ENCODE measurements around the gene SLC35F6. TPM values are rescaled to one million over a fixed set of nuclear protein-coding genes. Genes with fewer than 3 reads are reported as not detected.

The SLC35F6 gene
- total and polyA plus RNA-seq, 2 donors (not counting 1 experiment from before 2014, with no cell fraction given), result 35.2 to 61.4 TPM

DNA sequence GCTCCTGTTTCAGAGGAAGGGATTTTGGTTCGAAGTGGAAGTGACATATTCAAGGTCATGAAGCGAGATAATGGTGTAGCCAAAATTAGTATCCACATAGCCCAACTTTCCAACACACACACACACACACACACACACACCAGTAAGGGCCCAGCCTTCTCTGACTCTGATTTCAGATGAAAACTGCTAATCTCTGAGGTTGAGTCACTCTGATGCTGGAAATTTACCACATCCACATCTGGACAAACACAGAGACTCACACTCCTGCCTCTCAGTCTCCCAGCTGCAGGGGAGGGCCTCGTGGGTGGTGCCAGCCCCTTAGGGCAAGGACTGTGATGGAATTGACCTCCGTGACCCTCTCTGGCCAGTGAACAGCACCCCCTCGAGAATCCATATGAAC is 29.0 kb upstream of the SLC35F6 start:
- peak; percentile 94 to 96 for DNase-seq (ENCODE audit: low read depth in 2 of 2)

DNA sequence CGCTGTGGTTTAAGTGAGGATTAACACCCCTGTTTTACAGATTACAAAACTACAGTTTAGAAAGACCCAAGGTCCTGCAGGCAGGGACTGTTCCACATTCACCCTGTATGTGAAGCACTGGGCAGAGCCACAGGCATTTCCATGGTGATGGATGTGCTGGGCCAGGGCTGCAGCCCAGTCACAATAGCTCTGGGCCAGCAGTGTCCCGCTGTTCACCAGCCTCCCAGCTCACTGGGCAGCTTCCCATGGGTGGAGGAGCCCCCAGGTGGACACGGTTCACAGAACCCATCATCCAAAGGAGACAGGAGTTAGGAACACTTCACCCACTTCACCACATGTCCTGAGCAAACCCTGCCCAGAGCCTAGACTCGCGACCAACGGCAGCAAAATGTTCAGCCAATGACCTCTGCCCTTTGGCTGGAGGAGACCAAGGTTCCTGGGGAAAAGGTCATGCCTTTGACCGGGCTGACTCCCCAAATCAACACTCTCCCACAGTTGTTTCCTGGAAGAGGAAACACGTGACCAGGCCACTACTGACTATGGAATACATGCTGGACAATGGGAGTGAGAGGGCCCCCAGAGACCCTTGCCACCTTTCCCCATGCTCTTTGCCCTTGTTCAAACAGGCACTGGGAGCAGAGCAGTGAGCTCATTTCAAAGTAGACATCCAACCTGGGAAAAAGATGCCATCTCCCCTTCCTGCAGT is 28.0 kb upstream of the SLC35F6 start:
- H3K36me3 ChIP-seq (ENCODE audit: control insufficient read depth, insufficient read depth, low read length), result no peaks in the 10 kb centered on the region
- no peak overlapping the region for H2AFZ ChIP-seq (ENCODE audit: low read length)
- peaks cover 3% of the 10 kb centered on the region for H3K27me3 ChIP-seq (ENCODE audit: control insufficient read depth, insufficient read depth, low read length)
- no peak overlapping the region for H3K4me3 ChIP-seq (replicated peaks in 1 of 4; ENCODE audit: control extremely low read depth in 1 of 4, insufficient read depth in 1 of 4, low read depth in 3 of 4, low read length in 4 of 4)
- no peak overlapping the region for H3K9ac ChIP-seq (ENCODE audit: insufficient read depth, low read length)
- TF ChIP-seq EZH2 (IDR thresholded peaks at IDR 0.05; ENCODE audit: low read length, missing control alignments), result no peak
- TF ChIP-seq, protein P1, sequence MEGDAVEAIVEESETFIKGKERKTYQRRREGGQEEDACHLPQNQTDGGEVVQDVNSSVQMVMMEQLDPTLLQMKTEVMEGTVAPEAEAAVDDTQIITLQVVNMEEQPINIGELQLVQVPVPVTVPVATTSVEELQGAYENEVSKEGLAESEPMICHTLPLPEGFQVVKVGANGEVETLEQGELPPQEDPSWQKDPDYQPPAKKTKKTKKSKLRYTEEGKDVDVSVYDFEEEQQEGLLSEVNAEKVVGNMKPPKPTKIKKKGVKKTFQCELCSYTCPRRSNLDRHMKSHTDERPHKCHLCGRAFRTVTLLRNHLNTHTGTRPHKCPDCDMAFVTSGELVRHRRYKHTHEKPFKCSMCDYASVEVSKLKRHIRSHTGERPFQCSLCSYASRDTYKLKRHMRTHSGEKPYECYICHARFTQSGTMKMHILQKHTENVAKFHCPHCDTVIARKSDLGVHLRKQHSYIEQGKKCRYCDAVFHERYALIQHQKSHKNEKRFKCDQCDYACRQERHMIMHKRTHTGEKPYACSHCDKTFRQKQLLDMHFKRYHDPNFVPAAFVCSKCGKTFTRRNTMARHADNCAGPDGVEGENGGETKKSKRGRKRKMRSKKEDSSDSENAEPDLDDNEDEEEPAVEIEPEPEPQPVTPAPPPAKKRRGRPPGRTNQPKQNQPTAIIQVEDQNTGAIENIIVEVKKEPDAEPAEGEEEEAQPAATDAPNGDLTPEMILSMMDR (conservative IDR thresholded peaks at IDR 0.05 in 1 of 2, IDR thresholded peaks at IDR 0.05 in 1 of 2; ENCODE audit: low read depth in 1 of 2, low read length in 2 of 2), result no peak
- H3K9me3 ChIP-seq (ENCODE audit: control insufficient read depth, insufficient read depth, low read depth, low read length), result no peaks in the 10 kb centered on the region
- no peak overlapping the region for H3K4me2 ChIP-seq (ENCODE audit: extremely low read depth, insufficient read depth, low read length)
- H4K20me1 ChIP-seq (ENCODE audit: control insufficient read depth, extremely low read depth, insufficient read depth, low read length), result no peaks in the 10 kb centered on the region
- no peaks in the 10 kb centered on the region for H3K79me2 ChIP-seq (ENCODE audit: control insufficient read depth, insufficient read depth, low read length)
- DNase-seq (ENCODE audit: low read depth in 2 of 2), result no peak
- H3K4me1 ChIP-seq (ENCODE audit: control insufficient read depth, extremely low read depth, insufficient read depth, low read length), result peaks cover 6% of the 10 kb centered on the region
- H3K27ac ChIP-seq (ENCODE audit: insufficient read depth, low read length), result no peak overlapping the region

More for the DNA sequence above, 29.0 kb upstream of the SLC35F6 start:
- no peak for TF ChIP-seq EZH2 (IDR thresholded peaks at IDR 0.05; ENCODE audit: low read length, missing control alignments)
- TF ChIP-seq, protein P1 (conservative IDR thresholded peaks at IDR 0.05 in 1 of 2, IDR thresholded peaks at IDR 0.05 in 1 of 2; ENCODE audit: low read depth in 1 of 2, low read length in 2 of 2), result no peak
- Histone ChIP-seq H3K9ac (ENCODE audit: insufficient read depth, low read length) (no peak overlapping the region), H4K20me1 (ENCODE audit: control insufficient read depth, extremely low read depth, insufficient read depth, low read length) (no peaks in the 10 kb centered on the region), H3K27ac (ENCODE audit: insufficient read depth, low read length) (no peak overlapping the region), H2AFZ (ENCODE audit: low read length) (no peak overlapping the region), H3K36me3 (ENCODE audit: control insufficient read depth, insufficient read depth, low read length) (no peaks in the 10 kb centered on the region), H3K9me3 (ENCODE audit: control insufficient read depth, insufficient read depth, low read depth, low read length) (no peaks in the 10 kb centered on the region), H3K4me3 (replicated peaks in 1 of 4; ENCODE audit: control extremely low read depth in 1 of 4, insufficient read depth in 1 of 4, low read depth in 3 of 4, low read length in 4 of 4) (no peak overlapping the region), H3K79me2 (ENCODE audit: control insufficient read depth, insufficient read depth, low read length) (no peaks in the 10 kb centered on the region), H3K4me1 (ENCODE audit: control insufficient read depth, extremely low read depth, insufficient read depth, low read length) (peaks cover 6% of the 10 kb centered on the region), H3K4me2 (ENCODE audit: extremely low read depth, insufficient read depth, low read length) (no peak overlapping the region), H3K27me3 (ENCODE audit: control insufficient read depth, insufficient read depth, low read length) (peaks cover 3% of the 10 kb centered on the region)

DNA sequence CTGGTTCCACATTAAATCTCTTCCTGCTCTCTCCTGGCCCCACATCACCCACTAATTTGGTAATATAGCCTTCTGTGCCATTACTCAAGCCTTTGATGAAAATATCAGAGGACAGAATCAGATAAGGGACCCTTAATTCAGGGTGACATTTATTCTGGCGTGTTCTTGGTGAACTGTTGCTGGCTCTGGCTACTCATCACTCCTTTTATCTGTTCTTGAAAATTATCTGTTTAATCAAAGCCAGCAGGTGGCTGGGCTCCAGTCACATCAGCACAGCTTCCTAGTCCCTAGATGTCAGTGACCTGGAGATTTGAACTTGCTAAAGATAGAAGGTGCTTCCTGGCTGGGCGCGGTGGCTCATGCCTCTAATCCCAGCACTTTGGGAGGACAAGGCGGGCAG is 26.9 kb upstream of the SLC35F6 start:
- TF ChIP-seq, protein P1 (conservative IDR thresholded peaks at IDR 0.05 in 1 of 2, IDR thresholded peaks at IDR 0.05 in 1 of 2; ENCODE audit: low read depth in 1 of 2, low read length in 2 of 2), result no peak
- no peak for TF ChIP-seq EZH2 (IDR thresholded peaks at IDR 0.05; ENCODE audit: low read length, missing control alignments)
- Histone ChIP-seq H3K9me3 (ENCODE audit: control insufficient read depth, insufficient read depth, low read depth, low read length) (no peaks in the 10 kb centered on the region), H3K27ac (ENCODE audit: insufficient read depth, low read length) (no peak overlapping the region), H4K20me1 (ENCODE audit: control insufficient read depth, extremely low read depth, insufficient read depth, low read length) (no peaks in the 10 kb centered on the region), H3K36me3 (ENCODE audit: control insufficient read depth, insufficient read depth, low read length) (no peaks in the 10 kb centered on the region), H2AFZ (ENCODE audit: low read length) (no peak overlapping the region), H3K9ac (ENCODE audit: insufficient read depth, low read length) (no peak overlapping the region), H3K27me3 (ENCODE audit: control insufficient read depth, insufficient read depth, low read length) (peaks cover 3% of the 10 kb centered on the region), H3K4me3 (replicated peaks in 1 of 4; ENCODE audit: control extremely low read depth in 1 of 4, insufficient read depth in 1 of 4, low read depth in 3 of 4, low read length in 4 of 4) (no peak overlapping the region), H3K79me2 (ENCODE audit: control insufficient read depth, insufficient read depth, low read length) (no peaks in the 10 kb centered on the region), H3K4me2 (ENCODE audit: extremely low read depth, insufficient read depth, low read length) (no peak overlapping the region), H3K4me1 (ENCODE audit: control insufficient read depth, extremely low read depth, insufficient read depth, low read length) (peaks cover 6% of the 10 kb centered on the region)
- no peak for DNase-seq (ENCODE audit: low read depth in 2 of 2)

All from fibroblast of lung (primary cell).